Renal cortical epithelial cell (primary cell): Measurements from ENCODE around the gene TCEANC2. TPM values are rescaled to one million over a fixed set of nuclear protein-coding genes. Genes with fewer than 3 reads are reported as not detected.

Source experiments
- DNase-seq: peaks from one replicate; pipeline ENCODE4 v3.0.0-alpha.2; 2011; ENCODE audit warnings: low read depth
- total RNA-seq: library from RNA; depleted of rRNA; stranded (reverse); fragments of >200 nt; gene quantifications from 2 replicates; pipeline ENCODE4 v1.2.3, GENCODE V29; 2014

Gene TCEANC2
- total RNA-seq, 1 donor from 2014 or later = 5.3 TPM

GRCh38 chr1:54114001-54114400 is 60.6 kb downstream of the TCEANC2 start:
- no peak for DNase-seq

- DNase-seq = no peak
These were observed 61.5 kb downstream of the TCEANC2 start for GRCh38 chr1:54114955-54115354.

GRCh38 chr1:54115520-54115919 is 62.1 kb downstream of the TCEANC2 start:
- DNase-seq = no peak

- peak; percentile 59 for DNase-seq
These were observed 64.6 kb downstream of the TCEANC2 start for GRCh38 chr1:54117815-54118563.

- peak; percentile 69 for DNase-seq
These were observed 65.3 kb downstream of the TCEANC2 start for GRCh38 chr1:54118704-54119103.

- DNase-seq = no peak
These were observed 66.8 kb downstream of the TCEANC2 start for GRCh38 chr1:54120018-54120697.

GRCh38 chr1:54120698-54121481 is 67.5 kb downstream of the TCEANC2 start:
- no peak for DNase-seq

- peak; percentile 69 for DNase-seq
These were observed 68.2 kb downstream of the TCEANC2 start for GRCh38 chr1:54121482-54122134.

- no peak for DNase-seq
These were observed 68.8 kb downstream of the TCEANC2 start for GRCh38 chr1:54122135-54122751.

- DNase-seq = no peak
These were observed 69.6 kb downstream of the TCEANC2 start for GRCh38 chr1:54122992-54123391.

GRCh38 chr1:54124472-54124871 is 71.1 kb downstream of the TCEANC2 start:
- no peak for DNase-seq

GRCh38 chr1:54124906-54125305 is 71.5 kb downstream of the TCEANC2 start:
- DNase-seq = no peak

GRCh38 chr1:54125386-54126070 is 72.1 kb downstream of the TCEANC2 start:
- DNase-seq = peak; percentile 33

GRCh38 chr1:54126271-54126815 is 72.9 kb downstream of the TCEANC2 start:
- DNase-seq = no peak

GRCh38 chr1:54127594-54128300 is 74.3 kb downstream of the TCEANC2 start:
- no peak for DNase-seq

GRCh38 chr1:54129858-54130257 is 76.5 kb downstream of the TCEANC2 start:
- no peak for DNase-seq

- DNase-seq = no peak
These were observed 78.0 kb downstream of the TCEANC2 start for GRCh38 chr1:54131419-54131818.

GRCh38 chr1:54132495-54132894 is 79.1 kb downstream of the TCEANC2 start:
- no peak for DNase-seq

GRCh38 chr1:54134295-54134694 is 80.9 kb downstream of the TCEANC2 start:
- DNase-seq = no peak
